ENCODE results near the gene SLC4A4.

The SLC4A4 gene

DNA sequence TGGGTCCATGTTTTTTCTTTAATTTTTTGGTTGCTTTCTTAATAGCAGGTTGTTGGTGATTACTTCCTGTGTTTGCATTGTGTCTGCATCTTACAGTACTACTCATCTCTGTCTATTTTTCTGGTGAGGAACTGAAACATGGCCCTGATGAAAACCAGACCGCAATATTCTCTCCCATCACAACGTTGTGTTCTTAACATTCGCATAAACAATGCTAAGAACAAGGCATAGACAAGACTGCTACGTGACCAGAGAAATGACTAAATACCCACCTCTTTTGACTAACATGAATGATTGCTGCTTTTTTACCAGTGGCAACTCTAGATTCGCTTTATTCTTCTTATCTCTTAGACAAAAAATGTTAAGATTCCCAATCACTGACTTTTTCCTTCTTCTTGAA, 266.0 kb downstream of the SLC4A4 start:
- Histone ChIP-seq H3K36me3 (ENCODE audit: control insufficient read depth, insufficient read depth, low read length) (no peaks in the 10 kb centered on the region), H3K27me3 (replicated peaks; ENCODE audit: control insufficient read depth, insufficient read depth, low read length) (no peaks in the 10 kb centered on the region), H3K4me3 (replicated peaks; ENCODE audit: low read depth, low read length) (no peak overlapping the region)
- TF ChIP-seq, protein P1, sequence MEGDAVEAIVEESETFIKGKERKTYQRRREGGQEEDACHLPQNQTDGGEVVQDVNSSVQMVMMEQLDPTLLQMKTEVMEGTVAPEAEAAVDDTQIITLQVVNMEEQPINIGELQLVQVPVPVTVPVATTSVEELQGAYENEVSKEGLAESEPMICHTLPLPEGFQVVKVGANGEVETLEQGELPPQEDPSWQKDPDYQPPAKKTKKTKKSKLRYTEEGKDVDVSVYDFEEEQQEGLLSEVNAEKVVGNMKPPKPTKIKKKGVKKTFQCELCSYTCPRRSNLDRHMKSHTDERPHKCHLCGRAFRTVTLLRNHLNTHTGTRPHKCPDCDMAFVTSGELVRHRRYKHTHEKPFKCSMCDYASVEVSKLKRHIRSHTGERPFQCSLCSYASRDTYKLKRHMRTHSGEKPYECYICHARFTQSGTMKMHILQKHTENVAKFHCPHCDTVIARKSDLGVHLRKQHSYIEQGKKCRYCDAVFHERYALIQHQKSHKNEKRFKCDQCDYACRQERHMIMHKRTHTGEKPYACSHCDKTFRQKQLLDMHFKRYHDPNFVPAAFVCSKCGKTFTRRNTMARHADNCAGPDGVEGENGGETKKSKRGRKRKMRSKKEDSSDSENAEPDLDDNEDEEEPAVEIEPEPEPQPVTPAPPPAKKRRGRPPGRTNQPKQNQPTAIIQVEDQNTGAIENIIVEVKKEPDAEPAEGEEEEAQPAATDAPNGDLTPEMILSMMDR (IDR thresholded peaks at IDR 0.05; ENCODE audit: insufficient read depth, low read length, poor library complexity, severe bottlenecking), result no peak
- DNase-seq (ENCODE audit: extremely low read depth, insufficient read length), result peak; percentile 45

DNA sequence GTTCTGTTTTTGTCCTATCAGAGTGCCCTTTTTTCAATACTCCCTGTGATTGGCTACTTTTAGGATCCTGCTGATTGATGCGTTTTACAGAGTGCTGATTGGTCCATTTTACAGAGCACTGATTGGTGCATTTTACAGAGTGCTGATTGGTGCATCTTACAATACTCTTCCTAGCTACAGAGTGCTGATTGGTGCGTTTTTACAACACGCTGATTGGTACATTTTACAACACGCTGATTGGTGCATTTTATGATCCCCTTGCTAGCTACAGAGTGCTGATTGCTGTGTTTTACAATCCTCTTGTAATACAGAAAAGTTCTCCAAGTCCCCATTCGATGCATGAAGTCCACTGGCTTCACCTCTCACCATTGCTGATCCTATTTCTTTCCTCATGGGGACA, 268.3 kb downstream of the SLC4A4 start:
- Histone ChIP-seq H3K27me3 (replicated peaks; ENCODE audit: control insufficient read depth, insufficient read depth, low read length) (no peaks in the 10 kb centered on the region), H3K36me3 (ENCODE audit: control insufficient read depth, insufficient read depth, low read length) (no peaks in the 10 kb centered on the region), H3K4me3 (replicated peaks; ENCODE audit: low read depth, low read length) (no peak overlapping the region)
- DNase-seq (ENCODE audit: extremely low read depth, insufficient read length), result no peak
- TF ChIP-seq, protein P1 (IDR thresholded peaks at IDR 0.05; ENCODE audit: insufficient read depth, low read length, poor library complexity, severe bottlenecking), result no peak

DNA sequence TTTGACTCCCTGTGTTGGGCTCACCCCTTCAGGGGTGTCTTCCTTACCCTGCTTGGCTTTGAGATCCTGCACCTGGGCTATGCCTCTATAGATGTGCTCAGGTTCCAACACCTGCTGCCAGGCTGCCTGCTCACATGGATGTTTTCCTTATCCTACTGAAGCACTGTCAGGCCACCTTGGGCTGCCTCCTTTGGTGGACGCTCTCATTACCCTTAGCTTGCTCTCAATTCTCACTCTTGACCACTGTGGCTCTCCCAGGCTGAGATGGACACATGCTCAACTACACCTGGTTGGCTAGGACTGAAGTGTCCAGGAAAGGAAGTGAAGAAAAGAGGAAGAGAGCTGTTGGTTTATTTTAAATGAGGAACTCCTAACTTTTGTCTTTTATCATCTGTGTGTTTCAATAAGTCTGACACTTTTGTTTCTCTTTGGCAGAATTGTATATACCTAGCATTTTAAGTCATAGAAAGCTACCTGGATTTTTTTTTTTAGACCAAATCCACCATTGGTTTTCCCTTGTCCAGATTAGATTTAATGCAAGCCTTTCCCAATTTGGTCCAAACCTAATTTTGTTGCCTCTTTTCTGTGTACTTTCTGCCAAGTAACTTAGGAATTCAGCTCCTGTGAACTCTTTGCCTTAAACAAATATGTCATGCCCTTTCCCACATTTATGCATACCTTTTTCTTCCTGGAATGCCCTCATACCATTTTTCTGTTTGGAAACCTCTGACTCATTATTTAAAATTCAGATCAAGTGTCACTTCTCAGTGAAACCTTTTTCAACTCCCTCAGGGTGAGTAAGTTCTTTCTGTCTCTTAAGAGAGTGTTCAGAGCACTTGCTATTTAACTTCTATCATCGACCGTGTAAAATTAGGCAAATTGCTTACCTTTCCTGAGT, 269.2 kb downstream of the SLC4A4 start:
- Histone ChIP-seq H3K4me3 (replicated peaks; ENCODE audit: low read depth, low read length) (no peak overlapping the region), H3K36me3 (ENCODE audit: control insufficient read depth, insufficient read depth, low read length) (no peaks in the 10 kb centered on the region), H3K27me3 (replicated peaks; ENCODE audit: control insufficient read depth, insufficient read depth, low read length) (no peaks in the 10 kb centered on the region)
- no peak for DNase-seq (ENCODE audit: extremely low read depth, insufficient read length)
- TF ChIP-seq, protein P1 (IDR thresholded peaks at IDR 0.05; ENCODE audit: insufficient read depth, low read length, poor library complexity, severe bottlenecking), result no peak

DNA sequence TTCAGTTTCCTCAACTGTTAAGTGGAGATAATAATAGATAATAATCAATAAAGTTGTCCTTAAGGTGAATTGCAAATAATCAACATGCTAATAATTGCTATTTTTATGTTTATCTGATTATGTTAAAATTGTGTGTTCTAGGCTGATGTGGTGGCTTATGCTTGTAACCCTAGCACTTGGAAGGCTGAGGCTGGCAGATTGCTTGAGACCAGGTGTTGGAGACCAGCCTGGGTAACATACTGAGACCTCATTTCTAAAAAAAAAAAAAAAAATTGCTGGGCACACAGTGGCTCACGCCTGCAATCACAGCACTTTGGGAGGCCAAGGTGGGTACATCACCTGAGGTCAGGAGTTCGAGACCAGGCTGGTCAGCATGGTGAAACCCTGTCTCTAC, 269.9 kb downstream of the SLC4A4 start:
- no peak overlapping the region for H3K4me3 ChIP-seq (replicated peaks; ENCODE audit: low read depth, low read length)
- H3K27me3 ChIP-seq (replicated peaks; ENCODE audit: control insufficient read depth, insufficient read depth, low read length), result no peaks in the 10 kb centered on the region
- no peak for DNase-seq (ENCODE audit: extremely low read depth, insufficient read length)
- TF ChIP-seq, protein P1 (IDR thresholded peaks at IDR 0.05; ENCODE audit: insufficient read depth, low read length, poor library complexity, severe bottlenecking), result no peak
- H3K36me3 ChIP-seq (ENCODE audit: control insufficient read depth, insufficient read depth, low read length), result no peaks in the 10 kb centered on the region

DNA sequence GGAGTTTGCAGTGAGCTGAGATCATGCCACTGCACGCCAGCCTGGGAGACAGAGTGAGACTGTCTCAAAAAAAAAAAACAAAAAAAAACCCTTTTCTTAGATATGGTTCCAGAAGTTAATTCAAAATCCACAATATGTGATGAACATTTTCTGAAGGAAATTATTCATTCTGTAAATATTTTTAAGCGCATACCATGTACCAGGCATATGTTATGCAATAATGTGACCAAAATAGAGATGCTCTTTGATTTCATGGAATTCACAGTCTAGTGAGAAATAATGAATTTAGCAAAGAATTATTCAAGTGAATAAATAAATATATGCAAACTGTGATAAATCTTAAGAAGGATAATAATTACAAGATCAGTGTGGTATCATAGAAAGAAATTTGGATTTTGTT, 270.3 kb downstream of the SLC4A4 start:
- no peak for DNase-seq (ENCODE audit: extremely low read depth, insufficient read length)
- no peaks in the 10 kb centered on the region for H3K36me3 ChIP-seq (ENCODE audit: control insufficient read depth, insufficient read depth, low read length)
- TF ChIP-seq, protein P1 (IDR thresholded peaks at IDR 0.05; ENCODE audit: insufficient read depth, low read length, poor library complexity, severe bottlenecking), result no peak

More for the DNA sequence above, 270.3 kb downstream of the SLC4A4 start:
- Histone ChIP-seq H3K27me3 (replicated peaks; ENCODE audit: control insufficient read depth, insufficient read depth, low read length) (no peaks in the 10 kb centered on the region), H3K4me3 (replicated peaks; ENCODE audit: low read depth, low read length) (no peak overlapping the region)
